Retinal pigment epithelial cell (primary cell): ENCODE data around the gene HINT2.

Source experiments
- DNase-seq: peaks from one replicate; pipeline ENCODE4 v3.0.0-alpha.2; 2010; ENCODE audit warnings: low read depth
- H3K4me3 ChIP-seq: 2 replicates; pipeline ENCODE4 v1.5.1; 2011; ENCODE audit warnings: mild to moderate bottlenecking, low read length, control low read depth, moderate library complexity
- CTCF ChIP-seq: conservative IDR thresholded peaks from 2 replicates; pipeline ENCODE4 v1.5.1; 2011; ENCODE audit warnings: low read depth, low read length, control low read depth, inconsistent platforms

HINT2 gene

DNA sequence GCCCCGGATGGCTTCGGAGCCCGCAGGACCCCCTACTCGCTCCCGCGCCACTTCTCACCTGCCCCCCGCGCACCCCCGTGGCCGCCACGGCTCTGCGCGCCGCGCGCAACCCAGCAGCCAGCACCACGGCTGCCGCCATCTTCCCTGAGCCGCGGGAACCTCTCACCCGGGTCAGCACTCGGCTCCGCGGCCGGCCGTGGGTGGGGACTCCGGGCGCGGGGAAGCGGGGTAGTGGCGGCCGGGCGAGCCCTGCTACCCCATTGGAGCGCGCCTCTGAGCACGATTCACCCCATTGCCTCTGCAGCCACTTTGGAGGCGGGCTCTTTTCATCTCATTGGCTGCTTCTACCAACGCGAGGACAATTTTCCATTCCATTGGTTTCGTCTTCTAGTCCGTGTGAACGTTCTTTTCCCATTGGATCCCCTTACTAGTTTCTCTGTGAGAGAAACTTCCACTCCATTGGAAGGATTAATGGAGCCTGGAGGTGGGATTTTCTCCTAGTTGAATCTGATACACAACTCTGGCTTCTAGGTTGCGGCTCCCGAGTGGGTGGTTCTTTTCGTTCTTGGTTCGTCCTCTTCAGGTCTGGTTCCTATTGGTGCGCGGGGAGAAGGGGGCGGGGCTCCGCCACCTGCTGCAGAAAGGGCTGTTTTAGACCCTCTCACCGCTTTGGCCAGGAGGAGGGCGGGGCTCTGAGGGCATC is at the start of gene HINT2:
TSS of gene HINT2 (minus strand) at position 202 of the 703 bp plus-strand sequence. CDS start at position 139, 63 bp downstream.
- H3K4me3 ChIP-seq = peak within 1 kb of the TSS; percentile 78
- no peak for TF ChIP-seq CTCF

GRCh38 chr9:35863583-35863982 is 48.7 kb upstream of the HINT2 start:
- TF ChIP-seq CTCF = no peak
- no peak for DNase-seq
- no peak overlapping the region for H3K4me3 ChIP-seq

More for the DNA sequence above, at the start of gene HINT2:
- DNase-seq = peak; percentile 96

DNA sequence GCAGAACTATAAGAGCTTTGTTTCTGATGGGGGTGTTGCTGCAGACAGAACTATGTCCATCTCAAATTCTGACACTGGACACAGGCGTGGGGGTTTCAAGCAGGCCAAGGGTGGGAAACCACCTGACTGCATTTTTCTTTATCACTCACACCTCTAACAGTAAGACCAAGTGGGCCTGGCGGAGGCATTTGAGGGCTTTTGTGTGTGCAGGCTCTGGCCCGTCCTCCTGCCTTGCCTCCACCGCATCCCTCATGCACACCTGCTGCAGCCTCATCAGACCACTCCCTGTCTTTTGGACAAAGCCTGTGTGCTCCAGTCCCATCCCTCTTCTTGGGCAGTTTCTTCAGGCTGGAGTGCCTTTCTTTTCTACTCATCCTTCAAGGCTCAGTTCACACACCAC is 47.5 kb upstream of the HINT2 start:
- H3K4me3 ChIP-seq = no peak overlapping the region
- DNase-seq = no peak
- TF ChIP-seq CTCF = no peak

GRCh38 chr9:35861161-35861897 is 46.5 kb upstream of the HINT2 start:
- H3K4me3 ChIP-seq = no peak overlapping the region
- DNase-seq = no peak
- TF ChIP-seq CTCF = no peak

DNA sequence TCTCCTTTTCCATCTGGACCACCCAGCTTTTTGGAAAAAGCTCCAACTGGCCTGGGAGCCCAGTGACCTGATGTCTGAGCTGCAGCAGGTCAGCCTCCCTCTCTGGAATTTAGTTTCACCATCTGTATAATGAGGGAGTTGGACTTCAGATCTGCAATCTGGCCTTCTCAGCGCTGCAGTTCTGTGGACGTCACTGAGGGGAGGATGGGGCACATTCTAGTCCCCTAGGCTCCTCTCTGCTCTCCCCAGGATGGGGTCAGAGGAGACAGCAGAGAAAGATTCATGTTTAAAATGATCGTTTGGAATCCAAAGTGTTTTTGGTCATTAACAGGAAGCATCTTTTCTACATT is 45.1 kb upstream of the HINT2 start:
- H3K4me3 ChIP-seq = no peak overlapping the region
- no peak for DNase-seq
- no peak for TF ChIP-seq CTCF

- DNase-seq = no peak
- no peak overlapping the region for H3K4me3 ChIP-seq
- TF ChIP-seq CTCF = no peak
Observed at GRCh38 chr9:35859310-35859989, 44.6 kb upstream of the HINT2 start.
